ENCODE data around the gene NFIX. TPM values are rescaled to one million over a fixed set of nuclear protein-coding genes. Genes with fewer than 3 reads are reported as not detected.

The NFIX gene
- total and polyA plus RNA-seq, 2 experiments from 2014 or later = 0.06 to 0.14 TPM

- TF ChIP-seq, protein P1, sequence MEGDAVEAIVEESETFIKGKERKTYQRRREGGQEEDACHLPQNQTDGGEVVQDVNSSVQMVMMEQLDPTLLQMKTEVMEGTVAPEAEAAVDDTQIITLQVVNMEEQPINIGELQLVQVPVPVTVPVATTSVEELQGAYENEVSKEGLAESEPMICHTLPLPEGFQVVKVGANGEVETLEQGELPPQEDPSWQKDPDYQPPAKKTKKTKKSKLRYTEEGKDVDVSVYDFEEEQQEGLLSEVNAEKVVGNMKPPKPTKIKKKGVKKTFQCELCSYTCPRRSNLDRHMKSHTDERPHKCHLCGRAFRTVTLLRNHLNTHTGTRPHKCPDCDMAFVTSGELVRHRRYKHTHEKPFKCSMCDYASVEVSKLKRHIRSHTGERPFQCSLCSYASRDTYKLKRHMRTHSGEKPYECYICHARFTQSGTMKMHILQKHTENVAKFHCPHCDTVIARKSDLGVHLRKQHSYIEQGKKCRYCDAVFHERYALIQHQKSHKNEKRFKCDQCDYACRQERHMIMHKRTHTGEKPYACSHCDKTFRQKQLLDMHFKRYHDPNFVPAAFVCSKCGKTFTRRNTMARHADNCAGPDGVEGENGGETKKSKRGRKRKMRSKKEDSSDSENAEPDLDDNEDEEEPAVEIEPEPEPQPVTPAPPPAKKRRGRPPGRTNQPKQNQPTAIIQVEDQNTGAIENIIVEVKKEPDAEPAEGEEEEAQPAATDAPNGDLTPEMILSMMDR (conservative IDR thresholded peaks at IDR 0.05; ENCODE audit: low read depth in 2 of 2) = no peak
- TF ChIP-seq POLR2AphosphoS5 (IDR thresholded peaks at IDR 0.05; ENCODE audit: low read depth) (no peak), EZH2 (IDR thresholded peaks at IDR 0.05; ENCODE audit: low read depth, unreplicated experiment) (no peak), NANOG (IDR thresholded peaks at IDR 0.05; ENCODE audit: borderline replicate concordance) (no peak), STAT1 (IDR thresholded peaks at IDR 0.05; ENCODE audit: unreplicated experiment) (no peak), EZH2phosphoT487 (IDR thresholded peaks at IDR 0.05; ENCODE audit: unreplicated experiment) (no peak), CREB1 (CRISPR knock-in tag; IDR thresholded peaks at IDR 0.05; ENCODE audit: low read depth) (no peak), JUNB (IDR thresholded peaks at IDR 0.05; ENCODE audit: unreplicated experiment) (no peak), ZNF331 (CRISPR knock-in tag; IDR thresholded peaks at IDR 0.05; ENCODE audit: low read depth) (no peak), ZNF114 (CRISPR knock-in tag; IDR thresholded peaks at IDR 0.05) (no peak), REST (IDR thresholded peaks at IDR 0.05; ENCODE audit: unreplicated experiment) (no peak)
- TF ChIP-seq, protein P2, sequence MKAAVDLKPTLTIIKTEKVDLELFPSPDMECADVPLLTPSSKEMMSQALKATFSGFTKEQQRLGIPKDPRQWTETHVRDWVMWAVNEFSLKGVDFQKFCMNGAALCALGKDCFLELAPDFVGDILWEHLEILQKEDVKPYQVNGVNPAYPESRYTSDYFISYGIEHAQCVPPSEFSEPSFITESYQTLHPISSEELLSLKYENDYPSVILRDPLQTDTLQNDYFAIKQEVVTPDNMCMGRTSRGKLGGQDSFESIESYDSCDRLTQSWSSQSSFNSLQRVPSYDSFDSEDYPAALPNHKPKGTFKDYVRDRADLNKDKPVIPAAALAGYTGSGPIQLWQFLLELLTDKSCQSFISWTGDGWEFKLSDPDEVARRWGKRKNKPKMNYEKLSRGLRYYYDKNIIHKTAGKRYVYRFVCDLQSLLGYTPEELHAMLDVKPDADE (IDR thresholded peaks at IDR 0.05) = no peak
Observed at GRCh38 chr19:12970070-12970820, 25.0 kb upstream of the NFIX start (continued).

DNA sequence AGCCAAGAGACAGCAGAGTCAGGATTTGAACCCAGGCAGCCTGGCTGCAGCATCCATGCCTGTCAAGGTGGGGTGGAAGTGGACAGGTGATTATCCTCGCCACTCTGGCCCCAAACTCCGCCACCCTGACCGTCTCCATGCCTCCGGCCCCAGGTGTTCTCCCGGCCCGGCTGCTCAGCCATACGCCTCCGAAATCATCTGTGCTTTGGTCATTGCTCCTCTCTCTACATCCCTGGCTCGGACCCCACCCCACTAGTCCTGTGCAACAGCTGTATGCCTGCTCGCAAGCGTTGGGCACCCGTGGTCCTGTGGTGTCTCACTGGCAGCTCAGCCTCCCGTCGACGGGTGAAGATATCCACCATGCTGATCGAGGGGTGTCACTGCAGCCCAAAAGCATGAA is 22.0 kb upstream of the NFIX start:
- Mint-ChIP-seq H3K27ac (no peak overlapping the region), H3K4me3 (no peak overlapping the region), H3K27me3 (ENCODE audit: insufficient read depth, low read depth, poor library complexity) (peaks cover 6% of the 10 kb centered on the region), H3K36me3 (ENCODE audit: low read depth) (no peaks in the 10 kb centered on the region), H3K4me1 (no peaks in the 10 kb centered on the region), H3K9me3 (no peaks in the 10 kb centered on the region)
- Histone ChIP-seq H3K27ac (ENCODE audit: low read depth) (no peak overlapping the region), H3K4me3 (no peak overlapping the region), H3K79me2 (replicated peaks; ENCODE audit: insufficient read depth) (no peaks in the 10 kb centered on the region), H4K20me1 (replicated peaks; ENCODE audit: insufficient read depth) (no peaks in the 10 kb centered on the region), H3F3A (replicated peaks; ENCODE audit: low read depth) (no peaks in the 10 kb centered on the region), H3K4me2 (no peak overlapping the region), H3K36me3 (ENCODE audit: insufficient read depth) (no peaks in the 10 kb centered on the region), H3K4me1 (ENCODE audit: insufficient read depth) (no peaks in the 10 kb centered on the region), H3K9me2 (ENCODE audit: insufficient read depth) (no peaks in the 10 kb centered on the region), H3K27me3 (ENCODE audit: insufficient read depth) (no peaks in the 10 kb centered on the region), H2AFZ (no peak overlapping the region)
- no peak for DNase-seq (ENCODE audit: low spot score)
- ATAC-seq = no peak
- TF ChIP-seq ZNF462 (CRISPR knock-in tag; IDR thresholded peaks at IDR 0.05) = no peak
- no peak for TF ChIP-seq ZNF331 (CRISPR knock-in tag; IDR thresholded peaks at IDR 0.05; ENCODE audit: low read depth)
- no peak for TF ChIP-seq NANOG (IDR thresholded peaks at IDR 0.05; ENCODE audit: borderline replicate concordance)

Data from GM23338 (cell line).